GM12878 (cell line): ENCODE data around the gene KCNJ12. TPM values are rescaled to one million over a fixed set of nuclear protein-coding genes. Genes with fewer than 3 reads are reported as not detected.

Source experiments
- ATAC-seq: fragments of 200-7000 bp; cut with Tn5 transposase; 3 replicates; pipeline ENCODE4 v1.9.1; 2020; ENCODE audit warnings: mild to moderate bottlenecking, moderate library complexity
- BruUV-seq: library from RNA; stranded (reverse); fragments of 400-500 nt; replicated peaks from 2 replicates; lab custom pipeline; 2021; lab: Mats Ljungman, UMichigan
- CTCF ChIA-PET: fragments of 300-600 bp; sonication (Branson Sonifier 250); formaldehyde crosslinking; extraction: SDS; loops from one replicate; lab custom pipeline; 2021; ENCODE audit warnings: inconsistent platforms; lab: Yijun Ruan, JAX
- POLR2A ChIA-PET: fragments of 350-600 bp; formaldehyde crosslinking; extraction: SDS; loops from one replicate; lab custom pipeline; 2021; ENCODE audit warnings: inconsistent platforms; lab: Charles Lee
- RAD21 ChIA-PET: fragments of 300-600 bp; sonication (Branson Sonifier 250); formaldehyde crosslinking; loops from one replicate; lab custom pipeline; 2023; ENCODE audit warnings: antibody characterized with exemption; ENCODE audit not compliant: unreplicated experiment; lab: Charles Lee
- SMC1A ChIA-PET: fragments of 300-600 bp; sonication (Branson Sonifier 250); formaldehyde crosslinking; loops from one replicate; lab custom pipeline; 2023; ENCODE audit not compliant: unreplicated experiment, uncharacterized antibody; lab: Charles Lee
- DNase-seq: peaks from one replicate; pipeline ENCODE4 v3.0.0-alpha.2; 2011; ENCODE audit warnings: low read depth, low spot score
- FAIRE-seq: peaks from 3 replicates; lab custom pipeline; 2011; peaks lifted over from hg19 to GRCh38; lab: Jason Lieb, UNC
- H2AFZ ChIP-seq: 2 replicates; pipeline ENCODE4 v1.6.0; 2011; ENCODE audit warnings: low read depth, low read length, control low read depth; ENCODE audit not compliant: control insufficient read depth
- H3K27ac ChIP-seq: 2 replicates; pipeline ENCODE4 v1.5.1; 2011; ENCODE audit warnings: control low read depth; ENCODE audit not compliant: control insufficient read depth, insufficient read depth
- H3K27me3 ChIP-seq, 2 experiments: replicated peaks in 1 of 2; 2 replicates each; pipeline versions ENCODE4 v1.6.0 to v1.6.1; 2011; ENCODE audit warnings: low read length in 1 of 2; ENCODE audit not compliant: control insufficient read depth in 2 of 2, insufficient read depth in 2 of 2
- H3K36me3 ChIP-seq, 2 experiments: 2 replicates each; pipeline ENCODE4 v1.5.1; 2011; ENCODE audit warnings: low read length in 1 of 2; ENCODE audit not compliant: control insufficient read depth in 2 of 2, insufficient read depth in 2 of 2
- H3K4me1 ChIP-seq: 2 replicates; pipeline ENCODE4 v1.6.1; 2011; ENCODE audit warnings: mild to moderate bottlenecking, low read length, moderate library complexity, mixed read lengths; ENCODE audit not compliant: control insufficient read depth, insufficient read depth
- H3K4me2 ChIP-seq: 2 replicates; pipeline ENCODE4 v1.6.0; 2011; ENCODE audit warnings: control low read depth; ENCODE audit not compliant: control insufficient read depth, insufficient read depth
- H3K4me3 ChIP-seq: fragments of 200-600 bp; sonication (generic); 2 replicates; pipeline ENCODE4 v1.5.1; 2016
- H3K79me2 ChIP-seq: 2 replicates; pipeline ENCODE4 v1.6.0; 2011; ENCODE audit warnings: low read length; ENCODE audit not compliant: control insufficient read depth, insufficient read depth
- H3K9ac ChIP-seq: 2 replicates; pipeline ENCODE4 v1.8.0; 2011; ENCODE audit warnings: low read length, control low read depth, mixed read lengths; ENCODE audit not compliant: control insufficient read depth, insufficient read depth
- H3K9me3 ChIP-seq: replicated peaks from 3 replicates; pipeline ENCODE4 v1.5.1; 2011; ENCODE audit warnings: mild to moderate bottlenecking, low read length; ENCODE audit not compliant: control insufficient read depth, insufficient read depth
- H4K20me1 ChIP-seq: 2 replicates; pipeline ENCODE4 v1.6.0; 2011; ENCODE audit not compliant: control insufficient read depth, insufficient read depth
- BRCA1 ChIP-seq: IDR thresholded peaks from 2 replicates; pipeline ENCODE4 v1.6.1; 2011; ENCODE audit warnings: low read depth, low read length, improper control_type of control experiment
- CEBPZ ChIP-seq: fragments of 150-350 bp; IDR thresholded peaks from 2 replicates; pipeline ENCODE4 v1.6.1; 2016; ENCODE audit warnings: low read depth, low read length
- CREB1 ChIP-seq: IDR thresholded peaks from 2 replicates; pipeline ENCODE4 v1.6.1; 2012; ENCODE audit warnings: low read depth, mild to moderate bottlenecking, inconsistent platforms
- CTCF ChIP-seq, 3 experiments: IDR thresholded peaks in 2 of 3; conservative IDR thresholded peaks in 1 of 3; 2 replicates each; pipeline ENCODE4 v1.5.1; 2011; ENCODE audit warnings: low read depth in 3 of 3, low read length in 3 of 3, mild to moderate bottlenecking in 3 of 3, control low read depth in 2 of 3, moderate library complexity in 2 of 3, inconsistent platforms in 1 of 3, mixed read lengths in 1 of 3; ENCODE audit not compliant: control insufficient read depth in 2 of 3, insufficient read depth in 1 of 3; ENCODE audit errors: extremely low read depth in 1 of 3
- CUX1 ChIP-seq: IDR thresholded peaks from 2 replicates; pipeline ENCODE4 v1.6.1; 2012; ENCODE audit warnings: improper control_type of control experiment, low read depth, low read length; ENCODE audit not compliant: insufficient replicate concordance
- ETV6 ChIP-seq, 2 experiments: fragments of 450-650 bp in 1 of 2; IDR thresholded peaks in 1 of 2; conservative IDR thresholded peaks in 1 of 2; 2 replicates each; pipeline ENCODE4 v1.6.1; 2014; ENCODE audit warnings: antibody characterized with exemption in 1 of 2, borderline replicate concordance in 1 of 2, low read depth in 1 of 2, mild to moderate bottlenecking in 1 of 2, moderate library complexity in 1 of 2
- HDAC2 ChIP-seq: fragments of 200-600 bp; sonication (generic); IDR thresholded peaks from 2 replicates; pipeline ENCODE4 v1.6.1; 2017
- NR2C1 ChIP-seq: fragments of 450-650 bp; IDR thresholded peaks from 2 replicates; pipeline ENCODE4 v1.6.1; 2017; ENCODE audit warnings: antibody characterized with exemption, mild to moderate bottlenecking, moderate library complexity
- NR2F1 ChIP-seq: fragments of 450-650 bp; conservative IDR thresholded peaks from 2 replicates; pipeline ENCODE4 v1.6.1; 2017; ENCODE audit warnings: mild to moderate bottlenecking
- POLR2AphosphoS2 ChIP-seq: IDR thresholded peaks from 2 replicates; pipeline ENCODE4 v1.6.1; 2011; ENCODE audit warnings: low read depth, mild to moderate bottlenecking, low read length, improper control_type of control experiment, moderate library complexity
- SPI1 ChIP-seq: IDR thresholded peaks from 2 replicates; pipeline ENCODE4 v1.6.1; 2011; ENCODE audit warnings: low read depth, mild to moderate bottlenecking, low read length, moderate library complexity, borderline replicate concordance; ENCODE audit not compliant: insufficient read depth
- SRF ChIP-seq, 2 experiments: IDR thresholded peaks; 2 replicates each; pipeline ENCODE4 v1.6.1; 2011; ENCODE audit warnings: low read depth in 2 of 2, low read length in 2 of 2, mild to moderate bottlenecking in 1 of 2, moderate library complexity in 1 of 2
- YY1 ChIP-seq: IDR thresholded peaks from 2 replicates; pipeline ENCODE4 v1.6.1; 2011; ENCODE audit warnings: low read depth, mild to moderate bottlenecking, low read length
- WGBS: methylation state at CpG from one replicate; pipeline ENCODE4 v1.1.6; 2016; ENCODE audit warnings: low lambda C conversion rate; ENCODE audit not compliant: insufficient replicate concordance, insufficient coverage; ENCODE audit errors: missing lambda C conversion rate; 5-methylcytosine and 5-hydroxymethylcytosine counted together
- in situ Hi-C: fragments of 300-500 bp; cut with MboI; formaldehyde crosslinking; loops from 9 replicates; pipeline ENCODE4 v1.14.3; 2018; ENCODE audit warnings: mixed read lengths
- intact Hi-C: fragments of 100-400 bp; cut with micrococcal nuclease; formaldehyde crosslinking; loops from one replicate; pipeline ENCODE4 v1.14.2; 2022; ENCODE audit not compliant: unreplicated experiment
- polyA plus RNA-seq, 11 experiments: library from polyadenylated mRNA; depleted of rRNA in 4 of 11; unstranded in 6 of 11; stranded (reverse) in 5 of 11; fragments of >200 nt; fragmentation: Nextera tagmentation in 4 of 11; fragmentation: Illumina TruSeq in 1 of 11; extraction: Ambion mirVana in 4 of 11; extraction: Trizol in 1 of 11; gene quantifications; 1 replicate in 1 of 11; 2 replicates in 10 of 11; pipeline versions ENCODE4 v1.2.1 to v1.2.3, GENCODE V29; 2011 to 2016; ENCODE audit warnings: inconsistent platforms in 2 of 11, missing spikeins in 2 of 11, low read depth in 1 of 11
- total RNA-seq, 4 experiments: library from RNA; depleted of rRNA in 3 of 4; stranded (reverse); fragments of >200 nt in 3 of 4; fragmentation: Illumina TruSeq in 1 of 4; extraction: Trizol in 1 of 4; gene quantifications; 2 replicates each; pipeline versions ENCODE4 v1.2.1 to v1.2.3, GENCODE V29; 2013 to 2021

Gene KCNJ12
- total and polyA plus RNA-seq, 10 of the 15 experiments (the other 5 are each of a cell fraction or from before 2014, with no cell fraction given) = 0.04 to 0.21 (median 0.09) TPM; not detected in 3

GRCh38 chr17:21355586-21355985 is 20.6 kb upstream of the KCNJ12 start:
- Histone ChIP-seq H2AFZ (no peak overlapping the region), H4K20me1 (no peaks in the 10 kb centered on the region), H3K27me3 (peaks cover 0 to 1% of the 10 kb centered on the region in 2 experiments; a peak in 2 of 4 replicates), H3K9ac (no peak overlapping the region), H3K9me3 (no peaks in the 10 kb centered on the region), H3K4me1 (no peaks in the 10 kb centered on the region), H3K79me2 (no peaks in the 10 kb centered on the region), H3K4me3 (no peak overlapping the region), H3K27ac (no peak overlapping the region), H3K4me2 (no peak overlapping the region), H3K36me3 (no peaks in the 10 kb centered on the region)
- ATAC-seq (no peak), DNase-seq (no peak), FAIRE-seq (no peak)
- in situ Hi-C loops = no loop called here
- no TSS peak for BruUV-seq
- ChIA-PET CTCF (no interaction called here), SMC1A (no interaction called here), RAD21 (no interaction called here), POLR2A (no interaction called here)
- 76% methylated on average over 11 of the region's 12 CpGs for WGBS
- intact Hi-C loops = no loop called here
- TF ChIP-seq POLR2AphosphoS2 (no peak), CEBPZ (no peak), YY1 (no peak), NR2C1 (no peak), SPI1 (no peak), ETV6 (conservative IDR thresholded peaks at IDR 0.05 in 1 of 2, IDR thresholded peaks at IDR 0.05 in 1 of 2; ENCODE audit: borderline replicate concordance in 1 of 2, low read depth in 1 of 2) (no peak), NR2F1 (no peak), SRF (IDR thresholded peaks at IDR 0.05; ENCODE audit: low read depth in 2 of 2, low read length in 2 of 2) (no peak), CTCF (IDR thresholded peaks at IDR 0.05 in 2 of 3, conservative IDR thresholded peaks at IDR 0.05 in 1 of 3; ENCODE audit: control insufficient read depth in 2 of 3, extremely low read depth in 1 of 3, insufficient read depth in 1 of 3, low read depth in 3 of 3, low read length in 3 of 3) (no peak), CUX1 (no peak), CREB1 (no peak), BRCA1 (no peak), HDAC2 (no peak)
